H1 (cell line): Measurements from ENCODE around the gene ZNF609. TPM values are rescaled to one million over a fixed set of nuclear protein-coding genes. Genes with fewer than 3 reads are reported as not detected.
A peak's percentile ranks its signal among the peaks of the same experiment; 100 is the strongest.

ENCODE experiments used
- CTCF ChIA-PET: fragments of 300-600 bp; sonication (Branson Sonifier 250); formaldehyde crosslinking; loops from one replicate; lab custom pipeline; 2021; ENCODE audit not compliant: partially characterized antibody; lab: Charles Lee
- POLR2A ChIA-PET: fragments of 300-600 bp; sonication (Branson Sonifier 250); formaldehyde crosslinking; loops from one replicate; lab custom pipeline; 2021; ENCODE audit warnings: inconsistent platforms; ENCODE audit not compliant: partially characterized antibody; lab: Charles Lee
- DNase-seq, 2 experiments: peaks; one replicate each; pipeline versions ENCODE4 v3.0.0 to v3.0.0-alpha.2; 2010 to 2022; ENCODE audit warnings: low spot score in 2 of 2, low read depth in 1 of 2, mixed read lengths in 1 of 2
- FAIRE-seq: peaks from 2 replicates; lab custom pipeline; 2011; peaks lifted over from hg19 to GRCh38; lab: Jason Lieb, UNC
- H2AFZ ChIP-seq: 2 replicates; pipeline ENCODE4 v1.8.1; 2012; ENCODE audit warnings: low read length, inconsistent platforms
- H2AK5ac ChIP-seq: 2 replicates; pipeline ENCODE4 v1.6.1; 2013; ENCODE audit warnings: low read depth, low read length
- H2BK120ac ChIP-seq: replicated peaks from 2 replicates; pipeline ENCODE3; 2013; ENCODE audit warnings: low read depth, low read length, inconsistent platforms
- H2BK12ac ChIP-seq: 2 replicates; pipeline ENCODE4 v1.6.1; 2013; ENCODE audit warnings: low read depth, low read length
- H2BK15ac ChIP-seq: 2 replicates; pipeline ENCODE4 v1.6.1; 2013; ENCODE audit warnings: low read length
- H2BK20ac ChIP-seq: 2 replicates; pipeline ENCODE4 v1.6.1; 2013; ENCODE audit warnings: low read length
- H2BK5ac ChIP-seq: 2 replicates; pipeline ENCODE4 v1.6.1; 2013; ENCODE audit warnings: low read depth, low read length
- H3K14ac ChIP-seq: 2 replicates; pipeline ENCODE4 v1.6.1; 2013; ENCODE audit warnings: inconsistent platforms; ENCODE audit not compliant: insufficient read length
- H3K18ac ChIP-seq: 2 replicates; pipeline ENCODE4 v1.6.1; 2013; ENCODE audit warnings: low read length; ENCODE audit errors: extremely low read depth
- H3K23ac ChIP-seq: 2 replicates; pipeline ENCODE4 v1.6.1; 2013; ENCODE audit warnings: inconsistent platforms; ENCODE audit not compliant: insufficient read length
- H3K23me2 ChIP-seq: 2 replicates; pipeline ENCODE4 v1.6.1; 2013; ENCODE audit warnings: low read depth, low read length
- H3K27ac ChIP-seq: 2 replicates; pipeline ENCODE4 v1.6.1; 2011; ENCODE audit warnings: low read depth, low read length, inconsistent platforms
- H3K27me3 ChIP-seq, 4 experiments: replicated peaks in 1 of 4; 1 replicate in 1 of 4; 2 replicates in 3 of 4; pipeline versions ENCODE4 v1.6.1 to v1.8.1; 2011 to 2013; ENCODE audit warnings: low read length in 3 of 4, mild to moderate bottlenecking in 3 of 4, inconsistent platforms in 2 of 4, mixed read lengths in 2 of 4, moderate library complexity in 1 of 4; ENCODE audit not compliant: control insufficient read depth in 3 of 4, insufficient read depth in 3 of 4; ENCODE audit errors: extremely low read depth in 1 of 4
- H3K36me3 ChIP-seq, 4 experiments: 2 replicates each; pipeline versions ENCODE4 v1.6.1 to v1.8.1; 2011 to 2013; ENCODE audit warnings: mild to moderate bottlenecking in 4 of 4, low read length in 3 of 4, moderate library complexity in 2 of 4, control low read depth in 1 of 4, inconsistent platforms in 1 of 4; ENCODE audit not compliant: insufficient read depth in 4 of 4, control insufficient read depth in 2 of 4
- H3K4ac ChIP-seq: replicated peaks from 2 replicates; pipeline ENCODE3; 2013; ENCODE audit warnings: low read length, low read depth, mixed read lengths, inconsistent platforms; ENCODE audit not compliant: insufficient read length
- H3K4me1 ChIP-seq, 4 experiments: replicated peaks in 1 of 4; 1 replicate in 1 of 4; 2 replicates in 3 of 4; pipeline versions ENCODE4 v1.6.1 to v1.8.1; 2011 to 2013; ENCODE audit warnings: low read length in 3 of 4, inconsistent platforms in 2 of 4, mixed read lengths in 1 of 4; ENCODE audit not compliant: insufficient read depth in 4 of 4, control insufficient read depth in 3 of 4
- H3K4me2 ChIP-seq, 2 experiments: 2 replicates each; pipeline versions ENCODE4 v1.6.1 to v1.8.1; 2011 to 2013; ENCODE audit warnings: low read depth in 2 of 2, low read length in 2 of 2, control low read depth in 1 of 2, inconsistent platforms in 1 of 2, mild to moderate bottlenecking in 1 of 2; ENCODE audit not compliant: insufficient read depth in 1 of 2
- H3K4me3 ChIP-seq, 4 experiments: fragments of 200-600, 300-600 bp in 1 of 4; sonication (generic), shearing (Covaris generic), sonication (Bioruptor Twin) in 1 of 4; 2 replicates each; pipeline versions ENCODE4 v1.5.1 to v1.8.1; 2011 to 2016; ENCODE audit warnings: low read length in 4 of 4, low read depth in 3 of 4, control low read depth in 2 of 4, inconsistent platforms in 2 of 4, mild to moderate bottlenecking in 2 of 4, mixed read lengths in 1 of 4, moderate library complexity in 1 of 4; ENCODE audit not compliant: insufficient read depth in 2 of 4; ENCODE audit errors: extremely low read depth in 1 of 4
- H3K56ac ChIP-seq: replicated peaks from 2 replicates; pipeline ENCODE3; 2013; ENCODE audit warnings: low read depth, mild to moderate bottlenecking, mixed read lengths, low read length, inconsistent platforms; ENCODE audit not compliant: insufficient read length
- H3K79me1 ChIP-seq: 2 replicates; pipeline ENCODE4 v1.6.1; 2013; ENCODE audit warnings: low read depth, low read length, control low read depth
- H3K79me2 ChIP-seq, 2 experiments: 2 replicates each; pipeline versions ENCODE4 v1.6.1 to v1.8.1; 2012 to 2013; ENCODE audit warnings: low read length in 2 of 2, mild to moderate bottlenecking in 2 of 2, inconsistent platforms in 1 of 2; ENCODE audit not compliant: insufficient read depth in 2 of 2, control insufficient read depth in 1 of 2
- H3K9ac ChIP-seq, 4 experiments: replicated peaks in 1 of 4; 1 replicate in 1 of 4; 2 replicates in 3 of 4; pipeline versions ENCODE4 v1.6.1 to v1.8.1; 2011 to 2013; ENCODE audit warnings: low read depth in 3 of 4, low read length in 3 of 4, control low read depth in 2 of 4, mild to moderate bottlenecking in 2 of 4, moderate library complexity in 2 of 4, inconsistent platforms in 1 of 4; ENCODE audit errors: extremely low read depth in 1 of 4
- H3K9me3 ChIP-seq, 2 experiments: 2 replicates each; pipeline versions ENCODE4 v1.6.1 to v1.8.1; 2012 to 2013; ENCODE audit warnings: mild to moderate bottlenecking in 2 of 2, moderate library complexity in 2 of 2, control low read depth in 1 of 2, inconsistent platforms in 1 of 2, low read depth in 1 of 2, low read length in 1 of 2, mixed read lengths in 1 of 2; ENCODE audit not compliant: insufficient read depth in 2 of 2
- H4K20me1 ChIP-seq, 2 experiments: replicated peaks in 1 of 2; 2 replicates each; pipeline versions ENCODE3 to v1.8.1; 2011 to 2013; ENCODE audit warnings: inconsistent platforms in 2 of 2, low read length in 2 of 2, mild to moderate bottlenecking in 1 of 2; ENCODE audit not compliant: insufficient read depth in 2 of 2, control insufficient read depth in 1 of 2
- H4K5ac ChIP-seq: 2 replicates; pipeline ENCODE4 v1.6.1; 2013; ENCODE audit warnings: low read length, low read depth, mixed read lengths, inconsistent platforms; ENCODE audit not compliant: insufficient read length
- H4K8ac ChIP-seq: 2 replicates; pipeline ENCODE4 v1.8.0; 2013; ENCODE audit warnings: mild to moderate bottlenecking, moderate library complexity, low read length, inconsistent platforms; ENCODE audit not compliant: insufficient read depth; ENCODE audit errors: extremely low read depth
- H4K91ac ChIP-seq: replicated peaks from 2 replicates; pipeline ENCODE3; 2013; ENCODE audit warnings: low read length, mixed read lengths, inconsistent platforms; ENCODE audit not compliant: insufficient read length
- CEBPB ChIP-seq: IDR thresholded peaks from 2 replicates; pipeline ENCODE4 v1.6.1; 2012; ENCODE audit warnings: low read depth, low read length
- MAFK ChIP-seq: IDR thresholded peaks from 2 replicates; pipeline ENCODE4 v1.6.1; 2012; ENCODE audit warnings: low read depth, mild to moderate bottlenecking, improper control_type of control experiment, low read length
- POU5F1 ChIP-seq: IDR thresholded peaks from 2 replicates; pipeline ENCODE4 v1.6.1; 2011; ENCODE audit warnings: low read depth, mild to moderate bottlenecking, low read length, moderate library complexity
- polyA plus RNA-seq, 7 experiments: library from polyadenylated mRNA; depleted of rRNA in 3 of 7; stranded (reverse) in 5 of 7; unstranded in 2 of 7; fragments of >200 nt in 5 of 7; fragments of 200-250 nt in 2 of 7; gene quantifications; 1 replicate in 5 of 7; 2 replicates in 1 of 7; 4 replicates in 1 of 7; pipeline versions ENCODE4 v1.2.1 to v1.2.3, GENCODE V29; 2011 to 2013; ENCODE audit warnings: missing spikeins in 2 of 7, mixed read lengths in 2 of 7
- total RNA-seq: library from RNA; stranded (reverse); fragmentation: NEBNext Ultra II Directional; extraction: Animal tissue kit (Norgen Biotek cat#: 25700); gene quantifications from 2 replicates; pipeline ENCODE4 v1.2.1, GENCODE V29; 2021

Gene ZNF609
- total and polyA plus RNA-seq, 2 of the 8 experiments (the other 6 are each of a cell fraction or from before 2014, with no cell fraction given): 15.5 to 47.8 TPM

GRCh38 chr15:64462492-64462891 lies 2.1 kb downstream of the ZNF609 start:
- Histone ChIP-seq H3K9ac (no peak overlapping the region), H2AK5ac (no peak overlapping the region), H2BK120ac (no peak overlapping the region), H3K56ac (no peak overlapping the region), H3K4ac (no peak overlapping the region), H3K23me2 (peaks cover 6% of the 10 kb centered on the region), H3K23ac (no peak overlapping the region), H4K20me1 (peaks cover 13 to 18% of the 10 kb centered on the region in 2 experiments), H4K8ac (no peak overlapping the region), H3K9me3 (no peaks in the 10 kb centered on the region), H2BK15ac (no peak overlapping the region), H3K27ac (no peak overlapping the region), H3K4me3 (peak overlapping the region in 2 of 4 experiments; percentile 84 to 92; a peak in 3 of 8 replicates), H3K27me3 (no peaks in the 10 kb centered on the region), H2BK5ac (no peak overlapping the region), H4K5ac (no peak overlapping the region), H4K91ac (no peak overlapping the region), H3K79me2 (peaks cover 22 to 64% of the 10 kb centered on the region in 2 experiments), H3K36me3 (no peaks in the 10 kb centered on the region), H2AFZ (no peak overlapping the region), H2BK12ac (no peak overlapping the region), H3K4me2 (peak overlapping the region; percentile 88 to 91; a peak in 3 of 4 replicates), H3K18ac (no peak overlapping the region), H3K79me1 (peaks cover 5% of the 10 kb centered on the region; the same call in 1 of the 2 replicates), H3K4me1 (peaks cover 2 to 17% (median 14%) of the 10 kb centered on the region in 4 experiments), H3K14ac (no peak overlapping the region), H2BK20ac (no peak overlapping the region)
- POLR2A ChIA-PET: interaction anchor here (1.3 to 7.1 kb wide), 3 partner anchors 14 to 21 kb away, joined by 3 to 43 read pairs (median 8); no protein-coding TSS in a partner anchor
- CTCF ChIA-PET: no interaction called here
- no peak for TF ChIP-seq POU5F1
- TF ChIP-seq MAFK: no peak
- TF ChIP-seq CEBPB: no peak
- DNase-seq (no peak), FAIRE-seq (no peak)
